HEK293T (cell line): ENCODE data around the gene DOCK1.

ENCODE experiments used
- ARNT ChIP-seq: fragments of 450-650 bp; IDR thresholded peaks from 2 replicates; pipeline ENCODE4 v1.6.1; 2017; ENCODE audit warnings: mild to moderate bottlenecking
- BHLHE40 ChIP-seq: fragments of 450-650 bp; IDR thresholded peaks from 2 replicates; pipeline ENCODE4 v1.6.1; 2016; ENCODE audit warnings: mild to moderate bottlenecking, moderate library complexity, borderline replicate concordance
- CTBP1 ChIP-seq: fragments of 450-650 bp; IDR thresholded peaks from 2 replicates; pipeline ENCODE4 v1.6.1; 2016; ENCODE audit warnings: borderline replicate concordance
- ELF4 ChIP-seq: fragments of 450-650 bp; IDR thresholded peaks from 2 replicates; pipeline ENCODE4 v1.6.1; 2017; ENCODE audit warnings: antibody characterized with exemption
- FOXA1 ChIP-seq: fragments of 450-650 bp; IDR thresholded peaks from 2 replicates; pipeline ENCODE4 v1.6.1; 2016; ENCODE audit warnings: mild to moderate bottlenecking
- FOXK2 ChIP-seq: fragments of 450-650 bp; IDR thresholded peaks from 2 replicates; pipeline ENCODE4 v1.6.1; 2016; ENCODE audit warnings: mild to moderate bottlenecking
- FOXM1 ChIP-seq: fragments of 450-650 bp; IDR thresholded peaks from 2 replicates; pipeline ENCODE4 v1.6.1; 2017; ENCODE audit warnings: mild to moderate bottlenecking, borderline replicate concordance
- HDGF ChIP-seq: fragments of 450-650 bp; IDR thresholded peaks from 2 replicates; pipeline ENCODE4 v1.6.1; 2017; ENCODE audit warnings: antibody characterized with exemption, borderline replicate concordance
- L3MBTL2 ChIP-seq: fragments of 450-650 bp; conservative IDR thresholded peaks from 2 replicates; pipeline ENCODE4 v1.6.1; 2016; ENCODE audit warnings: mild to moderate bottlenecking
- LEF1 ChIP-seq: fragments of 450-650 bp; IDR thresholded peaks from 2 replicates; pipeline ENCODE4 v1.6.1; 2017; ENCODE audit warnings: mild to moderate bottlenecking, borderline replicate concordance
- NFRKB ChIP-seq: fragments of 450-650 bp; IDR thresholded peaks from 2 replicates; pipeline ENCODE4 v1.6.1; 2016; ENCODE audit warnings: mild to moderate bottlenecking, moderate library complexity
- SP1 ChIP-seq: fragments of 450-650 bp; IDR thresholded peaks from 2 replicates; pipeline ENCODE4 v1.6.1; 2017
- SUZ12 ChIP-seq: fragments of 450-650 bp; IDR thresholded peaks from 2 replicates; pipeline ENCODE4 v1.6.1; 2016; ENCODE audit warnings: mild to moderate bottlenecking
- ZNF384 ChIP-seq: fragments of 450-650 bp; IDR thresholded peaks from 2 replicates; pipeline ENCODE4 v1.6.1; 2016

DNA sequence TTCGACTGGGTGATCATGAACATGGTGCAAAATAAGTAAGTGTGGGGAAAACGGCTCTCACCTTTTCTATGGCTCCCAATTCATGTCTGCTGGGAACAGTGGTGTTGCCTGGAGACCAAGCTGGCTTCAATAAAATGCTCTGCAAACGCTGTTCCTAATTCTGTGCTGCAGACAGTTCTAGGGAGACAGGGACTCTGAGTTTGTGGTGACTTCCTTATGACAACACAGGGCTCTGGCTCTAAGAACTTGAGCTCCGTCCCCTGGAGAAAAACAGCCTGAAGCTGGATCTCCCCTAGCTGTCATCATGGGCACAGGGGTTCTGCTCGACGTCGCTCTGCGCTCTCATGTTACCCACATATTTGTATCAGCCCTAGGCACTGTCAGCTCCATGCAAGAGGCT, 352.2 kb downstream of the DOCK1 start:
- no peak for TF ChIP-seq SUZ12
- no peak for TF ChIP-seq BHLHE40
- TF ChIP-seq LEF1, result no peak
- TF ChIP-seq FOXM1, result no peak
- TF ChIP-seq ARNT, result no peak
- no peak for TF ChIP-seq ELF4
- no peak for TF ChIP-seq HDGF
- TF ChIP-seq SP1, result no peak
- no peak for TF ChIP-seq FOXA1
- TF ChIP-seq NFRKB, result no peak
- TF ChIP-seq L3MBTL2, result no peak
- TF ChIP-seq CTBP1, result no peak
- TF ChIP-seq ZNF384, result no peak
- TF ChIP-seq FOXK2, result no peak
